CD4-positive, alpha-beta T cell treated with Interleukin-17A for 1 hour (primary cell): Measurements from ENCODE around the gene GSTM2.
A peak's percentile ranks its signal among the peaks of the same experiment; 100 is the strongest.

Experiments
- DNase-seq: peaks from one replicate; pipeline ENCODE4 v3.0.0-alpha.2; 2020

The GSTM2 gene

GRCh38 chr1:109667452-109668122 is at the start of gene GSTM2:
GSTM2 (plus strand) TSS chr1:109668057; CDS start chr1:109668116, 59 bp downstream.
- peak; percentile 75 for DNase-seq

GRCh38 chr1:109618661-109619575 is 48.9 kb upstream of the GSTM2 start:
- no peak for DNase-seq

GRCh38 chr1:109619576-109620400 is 48.1 kb upstream of the GSTM2 start, which contains the start of the genes AMPD2 and GNAT2:
AMPD2 (plus strand) TSS chr1:109619837; CDS start chr1:109621176, 1,339 bp downstream.
GNAT2 (minus strand) TSS chr1:109619616; CDS start chr1:109612870, 6,746 bp downstream.
- peak; percentile 89 for DNase-seq

GRCh38 chr1:109620401-109620791 is 47.5 kb upstream of the GSTM2 start:
- DNase-seq, result no peak

- peak; percentile 97 for DNase-seq
These were observed 47.0 kb upstream of the GSTM2 start for GRCh38 chr1:109620841-109621286.

DNA sequence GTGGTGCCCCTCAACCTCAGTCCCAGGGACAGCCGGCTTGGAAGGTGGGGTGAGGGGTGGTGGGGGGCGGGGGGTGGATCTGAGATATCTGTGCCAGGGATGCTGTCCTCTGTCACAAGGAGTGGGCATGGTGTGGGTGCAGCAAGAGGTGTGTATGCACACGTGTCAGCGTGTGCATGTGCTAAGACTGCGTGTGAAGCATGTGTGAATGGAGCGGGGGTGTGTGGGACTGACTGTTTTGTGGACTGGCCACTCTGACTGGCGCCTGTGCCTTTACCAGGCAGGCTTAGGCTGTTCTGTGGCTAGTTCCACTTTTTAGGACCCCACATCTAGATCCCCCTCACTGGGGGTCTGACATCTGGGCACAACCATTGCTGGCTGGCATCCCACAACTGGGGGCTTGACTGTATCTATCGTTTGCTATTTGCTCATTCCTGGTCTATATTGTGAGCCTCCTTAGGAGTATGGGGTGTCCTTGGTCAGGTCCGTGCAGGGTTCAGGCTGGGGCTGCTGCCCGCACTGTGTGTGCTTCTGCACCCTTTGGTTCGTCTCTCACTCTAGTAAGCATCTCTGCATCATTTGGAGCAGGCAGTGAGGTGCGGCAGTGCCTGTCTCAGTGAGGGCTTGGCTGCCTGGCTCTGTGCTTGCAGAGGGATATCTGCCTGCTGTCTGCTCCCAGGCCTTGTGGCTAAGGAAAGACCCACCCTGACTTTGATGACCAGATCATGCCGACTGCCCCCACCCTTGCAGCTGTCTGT is 46.3 kb upstream of the GSTM2 start:
- no peak for DNase-seq

DNA sequence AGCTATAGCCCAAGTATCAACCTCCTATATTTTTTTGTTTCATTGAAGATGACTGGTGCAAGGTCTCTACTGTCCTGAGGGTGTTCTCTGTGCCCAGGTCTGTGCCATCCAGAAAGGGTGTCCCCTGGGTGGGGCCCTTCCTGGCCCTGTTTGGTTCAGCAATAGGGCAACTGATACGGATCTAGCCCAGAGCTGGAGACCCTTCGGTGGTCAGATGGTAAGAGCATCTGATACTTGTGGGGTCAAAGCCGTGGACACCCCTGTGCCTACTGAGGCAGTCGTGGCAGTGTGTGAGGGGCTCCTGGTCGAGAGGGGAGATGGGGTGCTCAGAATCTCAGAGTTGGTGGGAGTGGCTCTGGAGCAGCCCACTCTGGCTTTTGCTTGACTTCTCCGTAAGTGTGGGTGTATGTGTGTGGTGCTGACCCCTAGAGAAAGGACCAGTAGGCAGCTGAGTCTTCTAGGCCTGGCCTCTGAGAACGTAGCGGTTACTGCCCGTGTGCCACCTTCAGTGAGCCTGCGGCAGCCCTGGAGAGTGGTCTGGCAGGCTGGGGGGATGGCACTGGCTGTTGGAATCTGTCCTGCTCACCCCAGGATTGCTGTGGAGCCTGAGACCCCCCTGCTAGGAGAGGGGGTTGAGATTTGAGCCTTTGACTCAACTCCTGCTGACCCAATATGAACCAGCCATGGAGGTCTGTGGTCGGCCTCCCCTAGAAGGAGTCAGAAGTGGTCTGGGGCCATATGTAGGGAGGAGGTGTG is 45.5 kb upstream of the GSTM2 start:
- DNase-seq, result no peak

DNA sequence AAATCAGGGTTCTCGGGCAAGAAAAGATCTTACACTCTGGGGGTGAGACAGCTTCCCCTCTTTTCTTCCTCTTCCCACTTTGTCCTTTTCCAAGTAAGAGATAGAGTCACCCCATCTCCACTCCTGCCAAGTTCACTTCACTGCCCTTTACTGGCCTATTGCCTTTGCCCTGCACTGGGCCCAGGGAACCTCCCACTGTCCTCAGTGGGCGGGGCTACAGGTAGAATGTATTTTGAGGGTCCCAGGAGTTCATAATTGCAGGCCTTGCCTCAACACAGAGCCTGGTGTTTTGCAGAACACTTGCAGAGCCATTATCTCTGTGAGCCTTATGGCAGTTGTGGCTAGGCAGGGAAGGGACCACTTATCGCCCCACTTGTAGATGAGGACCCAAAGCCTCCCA is 45.0 kb upstream of the GSTM2 start:
- DNase-seq, result no peak

GRCh38 chr1:109623601-109624161 is 44.2 kb upstream of the GSTM2 start:
- no peak for DNase-seq

- DNase-seq, result peak; percentile 26
These were observed 43.5 kb upstream of the GSTM2 start for GRCh38 chr1:109624201-109625010.

- DNase-seq, result no peak
These were observed 42.7 kb upstream of the GSTM2 start for GRCh38 chr1:109625176-109625575.

DNA sequence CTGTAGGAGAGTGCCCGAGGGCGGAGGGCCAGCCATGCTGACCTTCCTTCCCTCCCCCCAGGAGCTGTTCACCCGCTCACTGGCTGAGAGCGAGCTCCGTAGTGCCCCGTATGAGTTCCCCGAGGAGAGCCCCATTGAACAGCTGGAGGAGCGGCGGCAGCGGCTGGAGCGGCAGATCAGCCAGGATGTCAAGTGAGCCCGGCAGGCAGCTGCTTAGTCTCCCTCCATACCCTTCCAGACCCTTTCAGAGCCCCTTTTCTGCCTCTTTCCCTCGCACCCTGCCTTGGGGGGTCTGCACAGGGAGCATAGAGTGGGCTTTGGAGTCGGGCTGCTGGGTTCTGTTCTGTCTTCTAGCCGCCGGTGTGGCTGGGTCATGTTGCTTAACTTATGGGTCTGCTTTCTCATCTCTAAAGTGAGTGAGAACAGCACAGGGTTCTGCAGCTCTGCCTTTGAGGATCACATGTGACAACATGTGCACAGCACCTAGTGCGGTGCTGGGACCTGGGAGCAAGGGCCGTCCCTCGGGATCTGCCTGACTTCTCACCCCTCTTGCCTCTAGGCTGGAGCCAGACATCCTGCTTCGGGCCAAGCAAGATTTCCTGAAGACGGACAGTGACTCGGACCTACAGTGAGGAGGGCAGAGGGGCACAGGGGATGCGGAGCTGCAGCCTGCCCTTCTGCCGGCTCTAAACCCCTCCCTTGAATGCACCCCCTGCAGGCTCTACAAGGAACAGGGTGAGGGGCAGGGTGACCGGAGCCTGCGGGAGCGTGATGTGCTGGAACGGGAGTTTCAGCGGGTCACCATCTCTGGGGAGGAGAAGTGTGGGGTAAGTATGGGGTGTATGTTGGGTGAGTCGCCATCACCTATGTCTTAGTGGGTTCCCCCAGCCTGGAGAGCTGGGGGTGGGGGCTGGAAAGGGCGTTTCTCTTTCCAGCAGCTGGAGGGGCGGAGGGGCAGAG is 42.0 kb upstream of the GSTM2 start:
- DNase-seq, result no peak

DNA sequence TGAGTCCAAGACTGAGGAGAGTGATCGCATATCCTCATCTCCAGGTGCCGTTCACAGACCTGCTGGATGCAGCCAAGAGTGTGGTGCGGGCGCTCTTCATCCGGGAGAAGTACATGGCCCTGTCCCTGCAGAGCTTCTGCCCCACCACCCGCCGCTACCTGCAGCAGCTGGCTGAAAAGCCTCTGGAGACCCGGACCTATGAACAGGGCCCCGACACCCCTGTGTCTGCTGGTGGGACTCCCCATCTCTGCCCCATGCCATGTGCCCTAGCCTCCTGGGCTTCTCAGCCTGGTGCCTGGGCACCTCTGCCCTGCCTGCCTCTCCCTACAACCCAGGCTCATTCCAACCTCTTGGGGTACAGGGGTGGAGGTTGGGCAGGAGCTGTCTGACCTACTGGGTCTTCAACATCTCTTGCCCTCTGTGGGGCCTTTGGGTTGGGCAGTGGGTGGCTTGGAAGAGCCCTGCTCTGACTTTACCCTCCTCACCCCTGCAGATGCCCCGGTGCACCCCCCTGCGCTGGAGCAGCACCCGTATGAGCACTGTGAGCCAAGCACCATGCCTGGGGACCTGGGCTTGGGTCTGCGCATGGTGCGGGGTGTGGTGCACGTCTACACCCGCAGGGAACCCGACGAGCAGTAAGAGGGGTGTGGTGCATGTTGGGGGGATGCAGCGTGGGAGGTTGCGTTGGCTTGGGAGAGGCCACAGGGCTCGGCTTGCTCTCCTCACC is 41.0 kb upstream of the GSTM2 start:
- DNase-seq, result no peak

DNA sequence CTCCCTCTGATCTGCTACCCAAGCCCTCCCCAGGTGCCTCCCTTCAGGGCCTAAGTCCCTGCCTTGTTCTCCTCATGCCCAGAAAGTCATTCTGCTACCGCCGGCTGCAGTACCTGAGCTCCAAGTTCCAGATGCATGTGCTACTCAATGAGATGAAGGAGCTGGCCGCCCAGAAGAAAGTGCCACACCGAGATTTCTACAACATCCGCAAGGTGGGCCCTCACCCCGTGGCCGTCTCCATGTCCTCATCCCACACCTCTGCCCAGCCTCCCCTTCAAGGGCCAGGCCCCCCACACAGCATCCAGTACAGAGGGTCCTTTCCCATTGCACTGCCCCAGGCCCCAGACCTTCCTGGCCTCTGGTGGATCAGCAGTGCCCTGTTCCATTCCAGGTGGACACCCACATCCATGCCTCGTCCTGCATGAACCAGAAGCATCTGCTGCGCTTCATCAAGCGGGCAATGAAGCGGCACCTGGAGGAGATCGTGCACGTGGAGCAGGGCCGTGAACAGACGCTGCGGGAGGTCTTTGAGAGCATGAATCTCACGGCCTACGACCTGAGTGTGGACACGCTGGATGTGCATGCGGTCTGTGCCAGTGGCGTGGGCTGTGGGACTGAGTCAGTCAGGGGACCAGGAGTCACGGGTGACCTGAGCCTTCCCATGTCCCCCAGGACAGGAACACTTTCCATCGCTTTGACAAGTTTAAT is 40.0 kb upstream of the GSTM2 start:
- DNase-seq, result no peak

DNA sequence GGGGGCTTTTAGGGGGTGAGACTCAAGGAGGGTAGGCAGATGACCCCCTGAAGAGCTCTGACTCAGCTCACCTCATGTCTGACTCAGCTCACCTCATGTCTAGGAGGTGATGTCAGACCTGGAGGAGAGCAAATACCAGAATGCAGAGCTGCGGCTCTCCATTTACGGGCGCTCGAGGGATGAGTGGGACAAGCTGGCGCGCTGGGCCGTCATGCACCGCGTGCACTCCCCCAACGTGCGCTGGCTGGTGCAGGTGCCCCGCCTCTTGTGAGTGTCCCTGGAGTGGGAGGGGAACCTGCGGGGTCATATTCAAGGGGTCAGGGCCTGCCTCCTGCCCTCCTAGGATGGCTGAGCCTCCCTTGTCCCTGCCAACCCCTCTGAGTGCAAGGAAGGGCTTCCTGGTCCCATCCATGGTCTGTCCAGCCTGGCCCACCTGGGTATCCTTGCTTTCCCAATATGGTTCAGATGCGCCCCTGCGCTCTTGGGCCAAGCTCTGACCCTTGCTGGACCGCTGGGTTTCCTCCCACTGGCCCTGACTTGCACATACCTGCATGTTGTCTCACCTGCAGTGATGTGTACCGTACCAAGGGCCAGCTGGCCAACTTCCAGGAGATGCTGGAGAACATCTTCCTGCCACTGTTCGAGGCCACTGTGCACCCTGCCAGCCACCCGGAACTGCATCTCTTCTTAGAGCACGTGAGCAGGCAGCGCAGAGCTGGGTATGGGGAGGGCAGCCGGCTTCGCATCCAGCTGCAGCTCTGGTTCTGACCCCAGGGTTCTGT is 39.1 kb upstream of the GSTM2 start:
- no peak for DNase-seq

- DNase-seq, result no peak
These were observed 38.4 kb upstream of the GSTM2 start for GRCh38 chr1:109629372-109630030.
